Raji (cell line): Measurements from ENCODE around the gene MATN1.
A peak's percentile ranks its signal among the peaks of the same experiment; 100 is the strongest.

Experiments
- POLR2A ChIP-seq: IDR thresholded peaks from 2 replicates; pipeline ENCODE4 v1.6.1; 2011; ENCODE audit warnings: low read depth, low read length, control low read depth; ENCODE audit not compliant: insufficient read depth

MATN1 gene

DNA sequence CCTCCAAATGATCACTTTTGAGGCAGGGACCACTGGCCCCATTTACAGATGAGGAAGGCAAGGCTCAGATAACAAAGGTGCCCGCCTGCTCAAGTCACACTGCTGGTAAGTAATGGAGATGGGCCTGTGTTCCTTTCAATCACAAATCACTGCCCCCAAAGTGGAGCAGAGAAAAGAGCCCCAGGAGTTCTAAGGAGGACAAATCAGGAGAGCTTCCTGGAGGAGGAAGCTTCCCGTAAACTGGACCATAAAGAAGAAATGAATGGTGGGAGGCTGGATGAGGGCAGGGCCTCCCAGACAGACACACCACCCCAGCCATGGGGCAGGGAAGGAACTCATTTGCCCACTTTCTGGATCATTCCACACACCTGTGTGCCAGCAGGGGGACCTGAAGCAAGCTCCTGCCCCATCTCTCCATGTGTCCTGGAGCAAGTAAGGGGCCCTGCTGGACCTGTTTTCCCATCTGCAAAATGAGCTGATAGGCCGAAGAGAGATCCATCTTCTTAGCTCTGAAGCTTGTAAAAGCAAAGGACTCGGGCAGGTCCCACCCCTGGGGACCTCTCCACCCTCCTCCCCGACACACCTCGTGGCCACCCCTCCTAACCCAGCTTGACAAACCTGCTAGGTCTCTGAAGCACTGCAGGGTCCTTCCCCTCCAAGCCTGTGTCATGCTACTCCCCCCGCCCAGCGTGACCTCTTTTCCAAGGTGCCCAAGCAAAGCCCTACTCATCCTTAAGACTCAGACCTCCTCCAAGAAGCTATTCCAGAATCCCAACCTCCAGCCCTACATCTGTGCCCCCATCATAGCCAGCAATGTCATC, 28.7 kb upstream of the MATN1 start:
- TF ChIP-seq POLR2A: no peak

DNA sequence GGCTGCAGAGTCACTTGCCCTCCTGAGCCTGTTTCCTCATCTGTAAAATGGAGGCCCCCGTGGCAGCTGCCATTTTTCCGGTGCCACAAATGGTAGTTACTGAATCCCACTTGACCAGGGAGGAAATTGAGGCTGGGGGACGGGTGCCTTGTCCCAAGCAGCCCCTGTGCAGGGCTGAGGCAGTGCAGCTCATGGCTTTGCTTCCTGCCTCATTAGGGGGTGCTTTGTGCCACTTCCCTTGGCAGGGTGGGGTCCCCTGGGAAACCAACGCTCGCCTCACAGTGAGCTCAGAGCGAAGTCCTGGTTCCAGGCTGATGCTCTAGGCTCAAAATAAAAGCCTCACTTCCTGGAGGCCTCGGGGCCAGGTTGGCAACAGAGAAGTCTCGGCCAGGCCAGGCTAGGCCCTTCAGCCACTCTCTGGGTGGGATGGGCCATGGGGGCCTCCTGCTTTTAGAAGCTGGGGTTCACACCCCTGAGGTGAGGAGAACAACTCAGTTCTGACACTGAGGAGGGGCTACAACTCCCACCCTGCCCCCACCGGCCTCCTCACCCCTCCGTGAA, 27.4 kb upstream of the MATN1 start:
- 0 out of 2 replicates have a peak, but pooled peaks have one; percentile 28 for TF ChIP-seq POLR2A

DNA sequence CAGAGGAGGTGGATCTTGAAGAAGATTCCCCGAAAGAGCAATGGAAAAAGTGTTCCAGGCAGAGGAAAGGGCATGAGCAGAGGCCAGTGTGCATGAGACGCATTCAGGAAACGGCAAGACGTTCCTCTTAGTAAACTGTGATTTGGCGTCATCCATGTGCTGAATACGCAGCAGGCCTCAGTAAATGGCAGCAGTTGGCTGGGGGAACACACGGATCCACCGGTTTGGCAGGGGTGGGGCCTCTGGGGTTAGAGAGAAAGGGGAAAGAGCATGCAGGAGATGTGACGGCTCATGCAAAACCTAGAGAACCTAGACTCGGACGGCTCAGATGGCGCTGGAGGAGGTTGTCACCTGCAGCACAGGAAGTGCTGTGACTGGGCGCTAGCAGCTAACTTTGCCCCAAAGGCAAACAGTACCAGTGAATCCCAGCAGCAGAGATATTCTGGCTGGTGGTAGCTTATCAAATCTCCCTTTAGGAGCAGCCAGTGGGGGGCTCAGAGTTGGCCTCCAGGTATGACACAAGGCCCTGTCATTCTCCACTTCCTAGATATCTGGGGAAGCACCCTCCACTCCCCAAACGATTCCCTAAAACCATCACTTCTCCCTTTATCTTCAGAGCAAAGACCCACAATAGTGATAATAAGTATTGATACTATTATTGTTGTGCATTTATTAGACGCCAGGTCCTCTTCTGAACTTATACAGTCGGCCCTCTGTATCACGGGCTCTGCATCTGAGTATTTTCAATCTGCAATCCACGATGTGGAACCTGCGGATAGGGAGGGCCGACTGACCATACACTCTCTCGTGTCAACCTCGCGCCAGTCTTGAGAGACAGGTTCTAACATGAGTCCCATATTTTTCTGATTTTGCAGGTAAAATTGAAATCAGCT, 26.6 kb upstream of the MATN1 start:
- TF ChIP-seq POLR2A: peak; percentile 40; the same call in 1 of the 2 replicates

DNA sequence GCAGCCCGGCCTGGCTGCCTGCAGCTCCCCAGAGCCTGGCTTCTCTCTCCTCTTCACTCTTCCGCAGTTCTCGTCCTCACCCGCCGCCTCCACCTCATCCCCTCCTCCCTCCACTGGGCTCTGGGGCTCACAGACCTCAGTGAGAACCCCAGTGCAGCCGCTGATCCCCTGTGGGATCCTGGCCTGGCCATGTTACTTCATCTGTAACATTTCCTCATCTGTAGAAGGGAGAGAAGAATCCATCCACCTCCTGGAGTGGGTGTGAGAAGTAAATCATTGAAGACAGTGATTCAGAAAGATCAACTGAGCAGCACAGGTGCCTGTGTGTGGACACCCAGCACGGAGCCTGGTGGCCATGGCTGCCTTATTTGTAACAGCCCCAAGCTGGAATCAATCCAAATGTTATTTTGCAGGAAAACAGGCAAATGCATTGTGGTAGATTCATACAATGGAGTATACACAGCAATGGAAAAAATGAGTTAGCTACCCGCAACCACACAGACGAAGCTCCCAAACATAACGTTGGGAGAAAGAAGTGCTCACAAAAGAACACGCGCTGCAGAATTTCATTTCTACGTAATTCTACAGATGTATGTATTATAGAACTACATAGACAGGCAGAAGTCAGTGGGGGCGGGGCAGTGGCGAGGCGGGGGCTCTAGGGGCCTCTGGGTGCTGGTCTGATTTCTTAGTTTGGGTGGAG, 25.5 kb upstream of the MATN1 start:
- TF ChIP-seq POLR2A: no peak

DNA sequence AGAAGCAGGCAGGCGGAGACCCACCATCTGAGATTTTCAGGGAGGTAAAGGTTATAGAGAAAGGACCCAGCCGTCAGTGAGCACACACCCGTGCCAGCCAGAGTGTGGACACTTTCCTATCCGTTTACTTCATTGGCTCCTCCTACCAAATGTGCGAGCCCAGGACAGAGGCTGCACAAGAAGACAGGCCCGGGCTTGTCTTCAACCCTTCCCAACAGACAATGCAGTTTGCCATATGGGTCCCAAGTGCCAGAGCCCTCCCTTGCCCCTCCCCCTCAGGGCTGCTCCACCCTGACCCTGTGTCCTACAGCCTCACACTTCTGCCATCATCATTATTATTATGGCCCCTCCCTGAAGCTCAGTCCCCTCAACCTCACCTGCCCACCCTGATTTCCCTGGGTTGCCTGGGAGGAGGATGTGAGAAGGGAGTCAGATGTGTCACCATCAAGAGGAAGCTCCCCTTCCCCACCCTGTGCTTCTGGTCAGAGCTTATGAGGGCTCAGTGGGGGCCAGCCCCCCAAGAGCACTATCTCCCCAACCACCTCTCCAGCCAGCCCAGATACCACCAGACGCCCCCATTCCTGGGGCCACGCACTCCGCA, 24.8 kb upstream of the MATN1 start:
- TF ChIP-seq POLR2A: no peak

DNA sequence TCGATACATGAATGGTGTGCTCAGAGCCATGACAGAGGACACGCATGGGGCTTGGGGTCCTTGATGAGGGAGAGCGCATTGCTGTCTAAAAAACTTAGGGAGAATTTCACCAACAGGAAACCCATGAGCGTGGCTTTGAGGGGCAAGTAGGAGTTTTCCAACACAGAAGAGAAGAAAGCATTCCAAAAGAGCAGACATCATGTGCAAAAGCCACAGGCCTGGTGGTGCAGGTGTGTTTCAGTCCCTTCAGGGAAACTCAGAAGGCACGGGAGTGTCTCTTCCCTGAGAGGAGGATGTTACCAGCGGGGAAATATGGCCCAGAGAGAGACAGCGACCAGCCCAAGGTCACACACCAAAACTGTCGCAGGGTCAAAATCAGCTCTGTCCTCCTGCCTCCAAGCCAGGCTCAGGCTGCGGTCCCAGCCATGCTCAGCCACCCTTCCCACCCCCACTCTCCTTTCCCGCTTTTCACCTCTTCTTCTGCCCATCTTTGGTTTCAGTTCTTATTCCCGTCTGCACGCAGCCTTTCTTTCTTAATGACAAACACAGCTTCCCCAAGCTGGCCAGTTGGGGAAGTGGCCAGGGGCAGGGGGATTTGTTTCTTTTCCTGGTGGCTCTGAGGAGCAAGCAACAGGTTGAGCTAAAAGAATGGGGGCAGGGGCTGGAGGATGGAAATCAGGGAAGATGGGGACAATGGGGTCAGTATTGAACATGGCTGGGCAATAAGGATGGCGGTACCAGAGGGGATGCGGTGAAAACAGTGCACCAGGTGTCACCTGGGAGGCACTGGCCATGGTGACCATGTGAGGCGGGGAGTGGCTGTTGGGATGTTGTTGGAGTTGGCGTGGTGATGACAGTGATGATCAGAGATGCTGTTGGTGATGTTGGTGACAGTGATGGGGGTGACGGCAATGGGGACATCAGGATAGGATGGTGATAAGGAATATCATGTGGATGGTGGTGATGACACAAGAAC, 23.9 kb upstream of the MATN1 start:
- no peak for TF ChIP-seq POLR2A

DNA sequence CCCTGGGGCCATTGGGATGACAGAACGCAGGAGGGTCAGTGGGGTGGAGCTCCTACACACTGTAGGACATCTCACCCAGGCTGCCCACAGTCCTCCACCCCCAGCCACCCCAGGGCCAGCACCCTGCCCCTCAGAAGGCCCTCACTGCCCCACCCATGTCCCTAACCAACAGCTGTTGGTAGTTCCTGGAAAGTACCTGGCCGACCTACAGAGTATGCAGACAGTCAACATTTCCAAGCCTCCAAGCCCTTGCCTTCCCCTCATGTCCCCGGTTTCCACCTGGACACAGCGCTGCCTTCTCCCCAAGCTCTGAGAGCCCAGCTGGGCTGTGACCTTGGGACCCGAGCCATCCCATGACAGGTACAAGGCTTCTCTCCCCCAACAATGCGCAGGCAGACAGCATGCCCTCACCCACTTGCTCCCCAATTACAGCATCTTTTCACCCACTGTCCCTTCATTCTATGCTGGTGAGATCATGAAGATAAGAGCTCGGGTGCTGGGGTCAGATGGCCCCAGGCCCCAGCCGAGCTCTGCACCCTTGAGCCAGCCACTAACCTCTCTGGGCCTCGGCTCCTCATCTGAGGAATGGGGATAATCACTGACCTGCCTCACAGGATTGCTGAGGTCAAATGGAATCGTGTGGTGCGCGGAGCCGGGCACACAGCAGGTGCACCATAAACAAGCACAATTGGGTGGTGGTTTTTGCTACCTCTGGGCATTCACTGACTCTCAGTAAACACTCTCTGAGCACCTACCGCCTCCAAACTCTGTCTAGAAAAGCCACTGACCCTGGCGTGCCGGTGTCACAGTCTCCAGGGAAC, 23.0 kb upstream of the MATN1 start:
- TF ChIP-seq POLR2A: no peak

DNA sequence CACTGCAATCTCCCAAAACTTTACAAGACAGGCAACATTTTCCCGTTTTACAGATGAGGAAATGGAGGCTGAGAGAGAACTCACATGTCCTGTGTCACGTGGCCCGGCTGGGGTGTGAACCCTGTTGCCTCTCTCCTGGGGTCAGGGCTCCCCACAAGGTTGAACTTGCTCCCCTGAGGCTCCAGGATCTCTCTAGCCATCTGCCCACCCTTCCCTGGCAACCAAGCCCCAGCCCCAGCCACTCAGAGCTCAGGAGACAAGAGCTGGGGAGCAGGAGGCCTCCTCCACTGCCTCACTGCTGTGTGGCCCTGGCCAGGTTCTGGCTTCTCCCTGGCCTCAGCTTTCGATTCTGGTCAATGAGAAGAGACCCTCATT, 22.4 kb upstream of the MATN1 start:
- TF ChIP-seq POLR2A: no peak

DNA sequence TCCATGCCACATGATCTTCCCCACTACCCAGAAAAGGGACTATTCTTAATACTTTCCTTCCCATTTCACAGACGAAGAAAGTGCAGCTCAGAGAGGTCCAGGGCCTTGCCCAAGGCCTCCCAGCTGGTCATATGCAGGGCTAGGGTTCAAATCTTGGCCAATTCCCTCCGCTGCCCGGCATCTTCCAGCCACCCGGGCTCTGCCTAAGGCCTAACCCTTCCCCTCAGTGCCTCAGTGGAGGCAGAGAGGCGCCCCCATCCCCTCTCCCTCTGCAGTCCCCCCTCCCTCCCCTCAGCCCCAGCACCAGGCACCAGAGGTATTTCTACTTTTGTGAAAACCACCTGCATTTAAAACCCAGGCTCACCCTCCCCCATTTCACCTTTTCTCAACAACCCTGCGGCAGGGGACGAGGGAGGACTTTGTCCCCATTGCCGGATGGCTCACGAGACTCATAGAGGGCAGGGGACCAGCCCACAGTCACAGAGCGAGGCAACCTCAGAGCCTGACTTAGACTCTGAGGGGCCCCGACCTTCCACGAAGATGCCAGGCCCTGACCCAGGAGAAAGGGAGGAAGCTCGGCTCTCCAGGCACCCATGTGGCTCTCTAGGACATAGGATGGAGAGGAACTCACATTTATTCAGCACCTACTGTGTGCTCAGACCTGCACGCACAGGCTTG, 21.9 kb upstream of the MATN1 start:
- TF ChIP-seq POLR2A: no peak

DNA sequence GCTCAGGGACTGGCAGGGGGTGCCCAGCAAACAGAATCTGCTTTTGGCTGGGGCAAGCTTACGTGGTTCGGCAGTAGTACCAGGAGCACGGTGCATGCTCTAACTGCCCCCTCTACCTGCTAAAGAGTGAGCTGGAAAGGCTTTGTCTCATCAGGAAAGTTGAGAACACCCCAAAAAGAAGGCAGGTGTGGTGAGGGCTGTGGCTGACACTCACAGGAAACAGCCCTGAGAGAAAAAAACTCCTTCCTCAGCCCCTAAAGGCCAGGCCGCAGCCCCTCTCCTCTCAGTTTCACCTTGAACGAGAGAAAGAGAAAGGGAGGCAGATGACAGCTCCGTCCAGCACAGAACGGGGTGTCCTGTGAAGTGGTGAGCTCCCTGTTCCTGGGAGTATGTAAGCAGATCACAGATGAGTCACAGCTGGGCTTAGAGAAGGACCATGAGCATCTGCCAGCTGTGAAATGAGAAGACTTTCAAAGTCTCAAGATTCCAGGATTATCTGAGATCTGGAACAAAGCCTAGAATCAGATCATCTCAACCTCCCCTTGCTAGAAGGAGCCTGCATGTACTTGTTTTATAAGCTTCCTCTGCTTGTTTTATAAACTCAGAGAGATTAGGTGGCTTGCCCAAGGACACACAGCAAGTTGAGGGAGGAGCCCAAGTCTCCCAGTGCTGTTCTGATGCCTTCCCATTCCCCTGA, 20.8 kb upstream of the MATN1 start:
- TF ChIP-seq POLR2A: no peak

DNA sequence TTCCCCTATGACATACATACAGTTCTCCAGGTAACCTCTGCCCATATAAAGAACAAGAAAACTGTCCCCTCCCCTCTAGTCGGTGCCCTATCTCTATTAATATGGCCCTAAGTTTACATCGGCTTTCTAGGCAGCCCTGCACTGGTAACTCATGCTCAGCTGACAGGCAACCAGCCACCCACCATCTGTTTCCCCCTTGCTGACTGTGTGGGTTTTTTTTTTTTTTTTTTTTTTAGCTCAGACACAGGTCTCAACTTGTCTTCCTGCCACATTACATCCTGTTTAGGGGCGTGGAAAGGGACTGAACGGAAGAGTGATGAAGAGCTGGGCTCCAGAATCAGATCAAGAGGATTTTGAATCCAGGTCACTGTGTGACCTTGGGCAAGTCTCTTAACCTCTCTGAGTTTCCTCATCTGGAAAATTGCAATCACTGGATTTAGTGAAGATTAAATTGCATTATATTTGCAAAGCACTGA, 20.2 kb upstream of the MATN1 start:
- TF ChIP-seq POLR2A: no peak
